Smooth muscle cell (in vitro differentiated cells): ENCODE data around the gene DDX1. TPM values are rescaled to one million over a fixed set of nuclear protein-coding genes. Genes with fewer than 3 reads are reported as not detected.

Experiments
- DNase-seq: peaks from one replicate; lab custom pipeline; 2025; ENCODE audit not compliant: unreplicated experiment; lab: John Stamatoyannopoulos, UW
- H2AFZ ChIP-seq: fragments of 200-600 bp; sonication (generic); 2 replicates; pipeline ENCODE4 v1.6.0; 2016; ENCODE audit warnings: antibody characterized with exemption, low read depth, mild to moderate bottlenecking
- H3F3A ChIP-seq: fragments of 200-600 bp; sonication (generic); 2 replicates; pipeline ENCODE4 v1.6.0; 2017; ENCODE audit warnings: antibody characterized with exemption, low read depth
- H3K27ac ChIP-seq: fragments of 200-600 bp; sonication (generic); 2 replicates; pipeline ENCODE4 v1.5.1; 2016; ENCODE audit warnings: low read depth, mild to moderate bottlenecking
- H3K27me3 ChIP-seq: fragments of 200-600 bp; sonication (generic); 2 replicates; pipeline ENCODE4 v1.6.1; 2016; ENCODE audit warnings: low read depth, mild to moderate bottlenecking
- H3K36me3 ChIP-seq: fragments of 200-600 bp; sonication (generic); 2 replicates; pipeline ENCODE4 v1.5.1; 2016; ENCODE audit warnings: low read depth
- H3K4me1 ChIP-seq: fragments of 200-600 bp; sonication (generic); 2 replicates; pipeline ENCODE4 v1.5.1; 2016; ENCODE audit warnings: low read depth
- H3K4me2 ChIP-seq: fragments of 200-600 bp; sonication (generic); 2 replicates; pipeline ENCODE4 v1.6.0; 2016; ENCODE audit warnings: mild to moderate bottlenecking
- H3K4me3 ChIP-seq: fragments of 200-600 bp; sonication (generic); 2 replicates; pipeline ENCODE4 v1.5.1; 2016; ENCODE audit warnings: mild to moderate bottlenecking
- H3K79me2 ChIP-seq: fragments of 200-600 bp; sonication (generic); 2 replicates; pipeline ENCODE4 v1.6.0; 2016; ENCODE audit warnings: low read depth, mild to moderate bottlenecking
- H3K9ac ChIP-seq: fragments of 200-600 bp; sonication (generic); 2 replicates; pipeline ENCODE4 v1.6.0; 2016; ENCODE audit warnings: low read depth
- H3K9me3 ChIP-seq: fragments of 200-600 bp; sonication (generic); replicated peaks from 2 replicates; pipeline ENCODE4 v1.5.1; 2016; ENCODE audit warnings: low read depth
- H4K20me1 ChIP-seq: fragments of 200-600 bp; sonication (generic); 2 replicates; pipeline ENCODE4 v1.6.0; 2016; ENCODE audit warnings: low read depth
- WGBS: methylation state at CpG from one replicate; pipeline ENCODE4 v1.1.7; 2016; ENCODE audit warnings: low lambda C conversion rate; 5-methylcytosine and 5-hydroxymethylcytosine counted together
- polyA plus RNA-seq: library from polyadenylated mRNA; unstranded; fragments of >200 nt; fragmentation: Nextera tagmentation; extraction: Ambion mirVana; gene quantifications from 2 replicates; pipeline ENCODE4 v1.2.1, GENCODE V29; 2016
- total RNA-seq: library from RNA; depleted of rRNA; stranded (reverse); fragments of >200 nt; gene quantifications from 2 replicates; pipeline ENCODE4 v1.2.3, GENCODE V29; 2014
- TF ChIP-seq, protein P1 (sequence below): fragments of 200-600 bp; sonication (generic); IDR thresholded peaks from 2 replicates; pipeline ENCODE4 v1.5.1; 2017; ENCODE audit warnings: borderline replicate concordance, mild to moderate bottlenecking, antibody characterized with exemption; ENCODE audit not compliant: insufficient read depth, poor library complexity, severe bottlenecking

Gene DDX1
- total and polyA plus RNA-seq, 2 experiments from 2014 or later, result 71.3 to 78.7 TPM

DNA sequence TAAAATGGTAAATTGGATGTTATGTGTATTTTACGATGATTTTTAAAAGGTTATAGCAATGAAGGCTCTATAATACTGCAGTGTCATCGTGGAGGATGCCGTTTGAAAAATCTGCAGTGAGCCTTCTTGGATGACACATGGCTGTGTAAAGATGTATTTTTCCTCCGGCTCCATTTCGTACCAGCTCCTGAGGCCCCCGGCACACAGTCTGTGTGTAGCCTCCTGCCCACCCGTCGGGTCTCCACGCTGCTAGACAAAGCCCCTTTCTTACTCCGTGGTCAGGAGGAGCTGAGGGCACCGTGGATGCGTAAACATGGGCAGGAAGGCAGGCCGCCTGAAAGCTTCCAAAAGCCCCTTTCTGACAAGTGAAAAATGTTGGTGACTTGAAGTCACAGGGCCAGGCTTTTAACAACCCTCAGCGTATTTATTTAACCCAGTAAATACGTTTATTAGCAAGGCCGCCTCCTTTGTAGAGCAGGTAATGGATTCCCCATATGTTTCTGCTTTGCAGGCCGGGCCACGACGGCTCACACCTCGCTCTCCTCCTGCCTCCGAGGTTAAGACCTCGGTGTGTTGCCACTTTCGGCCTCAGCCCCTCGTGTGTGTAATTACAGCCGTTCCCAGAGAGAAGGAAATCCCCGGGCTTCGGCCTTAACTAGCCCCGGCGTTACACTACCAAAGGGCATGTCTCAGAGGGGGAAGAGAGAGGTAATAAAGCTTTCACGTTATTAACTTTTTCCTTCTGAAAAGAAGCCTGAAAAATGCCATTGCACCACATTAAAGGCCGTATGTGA lies 72.8 kb downstream of the DDX1 start:
- H3K4me1 ChIP-seq, result no peaks in the 10 kb centered on the region
- H3K27me3 ChIP-seq, result peaks cover 3% of the 10 kb centered on the region
- WGBS, result 88% methylated on average over 31 of the region's 31 CpGs
- H3K9ac ChIP-seq, result no peak overlapping the region
- no peaks in the 10 kb centered on the region for H3K36me3 ChIP-seq
- no peaks in the 10 kb centered on the region for H4K20me1 ChIP-seq
- H3K79me2 ChIP-seq, result no peaks in the 10 kb centered on the region
- DNase-seq, result no peak
- H3F3A ChIP-seq, result no peaks in the 10 kb centered on the region
- TF ChIP-seq, protein P1, sequence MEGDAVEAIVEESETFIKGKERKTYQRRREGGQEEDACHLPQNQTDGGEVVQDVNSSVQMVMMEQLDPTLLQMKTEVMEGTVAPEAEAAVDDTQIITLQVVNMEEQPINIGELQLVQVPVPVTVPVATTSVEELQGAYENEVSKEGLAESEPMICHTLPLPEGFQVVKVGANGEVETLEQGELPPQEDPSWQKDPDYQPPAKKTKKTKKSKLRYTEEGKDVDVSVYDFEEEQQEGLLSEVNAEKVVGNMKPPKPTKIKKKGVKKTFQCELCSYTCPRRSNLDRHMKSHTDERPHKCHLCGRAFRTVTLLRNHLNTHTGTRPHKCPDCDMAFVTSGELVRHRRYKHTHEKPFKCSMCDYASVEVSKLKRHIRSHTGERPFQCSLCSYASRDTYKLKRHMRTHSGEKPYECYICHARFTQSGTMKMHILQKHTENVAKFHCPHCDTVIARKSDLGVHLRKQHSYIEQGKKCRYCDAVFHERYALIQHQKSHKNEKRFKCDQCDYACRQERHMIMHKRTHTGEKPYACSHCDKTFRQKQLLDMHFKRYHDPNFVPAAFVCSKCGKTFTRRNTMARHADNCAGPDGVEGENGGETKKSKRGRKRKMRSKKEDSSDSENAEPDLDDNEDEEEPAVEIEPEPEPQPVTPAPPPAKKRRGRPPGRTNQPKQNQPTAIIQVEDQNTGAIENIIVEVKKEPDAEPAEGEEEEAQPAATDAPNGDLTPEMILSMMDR, result no peak
- H3K9me3 ChIP-seq, result no peaks in the 10 kb centered on the region
- H3K4me3 ChIP-seq, result no peak overlapping the region
- H3K4me2 ChIP-seq, result no peak overlapping the region
- no peak overlapping the region for H3K27ac ChIP-seq
- H2AFZ ChIP-seq, result no peak overlapping the region

DNA sequence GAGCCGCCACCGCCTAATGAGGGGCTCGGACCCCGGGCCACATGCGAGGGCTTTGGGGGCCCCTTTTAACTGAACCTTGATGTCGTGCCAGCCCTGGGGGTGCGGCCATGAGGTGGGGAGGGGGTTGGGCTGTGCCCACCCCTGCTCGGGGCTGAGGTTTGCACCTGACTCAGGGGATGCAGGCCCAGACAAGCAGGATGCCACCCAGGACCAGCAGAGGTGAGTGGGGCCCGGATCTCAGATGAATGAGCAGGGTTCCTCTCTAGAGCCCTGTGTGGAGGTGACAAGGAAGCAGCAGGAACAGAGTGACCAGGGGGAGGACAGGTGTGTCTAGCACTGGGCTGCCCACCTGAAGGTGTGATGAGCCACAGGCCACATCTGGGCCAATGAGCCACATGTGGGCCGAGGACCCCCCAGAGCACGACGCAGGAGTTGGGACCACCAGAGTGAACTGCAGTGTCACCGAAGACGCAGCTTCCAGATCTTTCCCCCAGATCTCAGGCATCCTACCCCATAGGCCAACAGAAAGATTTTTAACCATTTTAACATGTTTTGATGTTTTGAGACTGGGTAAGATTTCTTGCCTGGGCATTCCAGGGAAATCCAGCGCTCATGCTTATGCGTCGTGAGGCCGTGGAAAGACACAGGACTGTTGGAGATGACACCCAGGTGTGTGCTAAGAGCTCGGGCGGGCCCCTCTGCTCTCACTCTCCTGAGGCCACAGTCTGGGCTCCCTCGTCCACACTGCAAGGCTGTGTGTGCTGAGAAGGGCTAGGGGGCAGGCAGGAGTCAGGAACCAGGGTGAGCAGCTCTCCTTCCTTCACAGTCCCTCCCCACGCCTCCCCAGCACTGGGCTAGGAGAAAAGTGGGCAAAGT lies 73.6 kb downstream of the DDX1 start:
- H2AFZ ChIP-seq, result no peak overlapping the region
- no peaks in the 10 kb centered on the region for H4K20me1 ChIP-seq
- no peak for DNase-seq
- no peaks in the 10 kb centered on the region for H3K79me2 ChIP-seq
- no peaks in the 10 kb centered on the region for H3F3A ChIP-seq
- H3K27ac ChIP-seq, result no peak overlapping the region
- no peak overlapping the region for H3K4me2 ChIP-seq
- H3K9ac ChIP-seq, result no peak overlapping the region
- WGBS, result 93% methylated on average over 22 of the region's 22 CpGs
- no peaks in the 10 kb centered on the region for H3K9me3 ChIP-seq
- H3K27me3 ChIP-seq, result peaks cover 6% of the 10 kb centered on the region
- TF ChIP-seq, protein P1, result no peak
- H3K36me3 ChIP-seq, result no peaks in the 10 kb centered on the region
- no peaks in the 10 kb centered on the region for H3K4me1 ChIP-seq
- no peak overlapping the region for H3K4me3 ChIP-seq

DNA sequence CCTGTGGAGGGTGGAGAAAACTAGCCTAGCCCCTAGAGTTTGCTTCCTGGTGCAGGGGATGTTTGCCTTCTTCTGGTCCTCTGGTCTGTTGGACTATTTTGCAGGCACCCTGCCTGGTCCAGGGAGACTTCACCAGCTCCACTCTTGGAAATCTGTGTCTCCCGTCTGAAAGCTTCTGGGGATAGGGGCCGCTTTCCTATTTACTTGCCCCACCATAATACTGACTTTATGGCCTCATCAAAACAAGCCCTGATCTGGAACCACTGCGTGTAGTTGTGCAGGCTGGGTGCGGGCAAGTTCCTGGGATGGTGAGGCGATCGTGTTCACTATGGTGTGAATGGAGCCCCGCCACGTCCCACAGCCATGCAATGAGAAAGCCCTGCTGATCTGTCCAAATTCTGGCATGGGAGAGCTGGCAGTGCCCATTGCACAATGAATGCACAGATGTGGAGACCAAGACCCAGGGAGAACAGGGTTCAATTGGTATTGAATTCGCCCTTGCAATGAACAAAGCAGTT lies 74.3 kb downstream of the DDX1 start:
- no peak overlapping the region for H3K27ac ChIP-seq
- no peaks in the 10 kb centered on the region for H3F3A ChIP-seq
- no peak for DNase-seq
- TF ChIP-seq, protein P1, result no peak
- H3K4me2 ChIP-seq, result no peak overlapping the region
- no peaks in the 10 kb centered on the region for H3K79me2 ChIP-seq
- H3K27me3 ChIP-seq, result peaks cover 9% of the 10 kb centered on the region
- H2AFZ ChIP-seq, result no peak overlapping the region
- H3K36me3 ChIP-seq, result no peaks in the 10 kb centered on the region
- H3K9me3 ChIP-seq, result no peaks in the 10 kb centered on the region
- H4K20me1 ChIP-seq, result no peaks in the 10 kb centered on the region
- no peak overlapping the region for H3K4me3 ChIP-seq
- 97% methylated on average over 9 of the region's 9 CpGs for WGBS
- no peaks in the 10 kb centered on the region for H3K4me1 ChIP-seq
- H3K9ac ChIP-seq, result no peak overlapping the region
